HG02571 (cell line): ENCODE data around the gene LHX1.

Experiments
- ATAC-seq: cut with Tn5 transposase; IDR thresholded peaks from one replicate; pipeline ENCODE4 v1.9.1; 2021; ENCODE audit warnings: mild to moderate bottlenecking, moderate library complexity; ENCODE audit not compliant: unreplicated experiment

Gene LHX1

DNA sequence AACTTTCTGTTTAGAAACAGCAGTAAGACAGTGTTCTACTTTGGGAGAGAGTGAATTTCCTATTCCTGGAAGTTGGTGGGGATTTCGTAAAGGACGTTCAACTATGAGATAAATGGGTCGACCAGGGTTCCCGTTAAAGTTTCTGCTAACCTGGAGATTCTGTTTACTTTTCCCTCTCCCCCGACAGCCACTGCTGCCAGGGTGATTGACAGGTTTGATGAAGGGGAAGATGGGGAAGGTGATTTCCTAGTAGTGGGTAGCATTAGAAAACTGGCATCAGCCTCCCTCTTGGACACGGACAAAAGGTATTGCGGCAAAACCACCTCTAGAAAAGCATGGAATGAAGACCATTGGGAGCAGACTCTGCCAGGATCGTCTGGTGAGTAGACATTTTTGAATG, 12.8 kb downstream of the LHX1 start:
- no peak for ATAC-seq

- no peak for ATAC-seq
These were observed 14.0 kb downstream of the LHX1 start for GRCh38 chr17:36951084-36951789.

DNA sequence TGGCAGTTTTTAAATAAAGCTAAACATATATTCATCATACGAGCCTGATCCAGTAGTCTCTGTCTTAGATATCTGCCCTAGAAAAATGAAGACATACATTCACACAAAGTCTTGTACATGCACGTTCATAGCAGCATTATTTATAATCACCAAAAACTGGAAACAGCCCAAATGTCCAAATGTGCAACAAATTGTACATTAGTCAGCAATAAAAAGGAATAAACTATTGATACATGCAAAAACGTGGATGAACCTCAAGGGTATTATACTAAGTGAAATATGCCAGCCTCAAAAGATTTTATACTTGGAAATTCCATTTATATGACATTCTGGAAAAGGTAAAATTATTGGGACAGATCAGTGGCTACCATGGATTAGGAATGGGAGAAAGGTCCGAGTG, 34.2 kb downstream of the LHX1 start:
- no peak for ATAC-seq

DNA sequence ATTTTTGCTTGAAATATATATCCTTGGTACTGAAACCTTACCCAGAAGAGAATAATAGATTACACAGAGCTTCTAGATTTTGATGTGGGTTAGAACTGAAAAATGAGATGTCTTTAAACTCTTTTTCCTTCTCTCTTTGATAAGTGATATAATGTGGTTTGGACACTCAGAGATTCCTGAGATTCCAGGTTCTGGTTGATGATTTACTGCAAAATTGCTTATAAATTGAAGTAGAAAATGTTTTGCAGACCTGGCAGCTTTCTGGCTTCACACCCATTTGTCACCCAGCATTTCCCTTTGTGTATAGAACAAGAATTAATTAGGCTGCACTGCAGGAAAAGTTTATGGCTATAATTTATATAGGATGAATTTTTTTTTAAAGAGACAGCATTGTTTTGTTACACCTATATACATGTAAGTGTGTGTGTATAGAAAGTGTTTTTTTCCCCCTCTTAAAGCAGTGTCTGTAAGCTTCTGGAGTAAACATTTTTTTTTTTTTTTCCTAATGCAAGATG, 35.0 kb downstream of the LHX1 start:
- ATAC-seq, result no peak

- ATAC-seq, result no peak
These were observed 35.6 kb downstream of the LHX1 start for GRCh38 chr17:36972905-36973304.

DNA sequence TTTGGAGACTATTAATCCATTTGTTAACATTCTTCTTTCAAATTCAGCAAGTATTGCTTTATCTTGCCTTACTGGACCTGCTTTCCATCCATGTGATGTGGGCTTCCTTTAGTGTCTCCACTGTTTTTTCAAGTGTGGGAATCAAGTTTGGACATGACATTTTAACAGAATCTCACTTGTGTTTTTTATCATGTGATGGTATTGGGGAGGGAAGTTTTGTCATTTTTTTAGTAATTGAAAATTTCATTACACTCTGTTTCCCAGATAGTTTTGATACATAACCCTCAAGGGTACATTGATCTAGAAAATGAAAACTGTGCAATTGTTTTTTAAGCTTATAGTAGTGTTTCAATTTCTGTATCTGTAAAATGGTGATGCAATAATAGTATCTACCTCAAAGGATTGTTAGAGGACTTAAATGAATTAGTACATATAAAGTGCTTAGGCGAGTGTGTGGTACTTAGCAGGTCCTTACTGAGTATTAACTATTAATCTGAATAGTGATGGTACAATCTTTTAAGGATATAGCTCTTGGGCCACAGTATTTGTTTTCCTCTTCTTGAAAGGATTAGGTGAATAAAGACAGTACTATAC, 38.7 kb downstream of the LHX1 start:
- ATAC-seq, result no peak

- ATAC-seq, result no peak
These were observed 39.8 kb downstream of the LHX1 start for GRCh38 chr17:36977066-36977465.

DNA sequence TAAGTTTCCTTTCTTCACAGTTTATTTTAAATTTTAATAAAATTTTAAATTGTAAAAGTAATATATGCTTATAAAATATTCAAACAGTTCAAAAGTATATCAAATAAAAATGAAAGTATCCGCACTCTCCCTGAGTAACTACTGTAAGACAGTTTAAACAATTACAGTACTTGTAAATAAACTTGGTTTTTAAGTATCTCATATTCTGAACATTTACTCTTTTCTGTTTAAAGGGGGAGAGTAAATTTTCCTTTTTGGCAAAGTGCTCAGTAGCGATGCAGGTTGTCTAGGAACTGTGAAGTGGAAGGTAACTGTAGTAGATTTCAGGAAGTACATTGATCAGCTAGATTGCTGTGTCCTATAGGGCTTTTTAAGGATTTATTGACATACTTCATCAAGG, 40.3 kb downstream of the LHX1 start:
- no peak for ATAC-seq

GRCh38 chr17:36978810-36979564, 41.7 kb downstream of the LHX1 start:
- ATAC-seq, result no peak

DNA sequence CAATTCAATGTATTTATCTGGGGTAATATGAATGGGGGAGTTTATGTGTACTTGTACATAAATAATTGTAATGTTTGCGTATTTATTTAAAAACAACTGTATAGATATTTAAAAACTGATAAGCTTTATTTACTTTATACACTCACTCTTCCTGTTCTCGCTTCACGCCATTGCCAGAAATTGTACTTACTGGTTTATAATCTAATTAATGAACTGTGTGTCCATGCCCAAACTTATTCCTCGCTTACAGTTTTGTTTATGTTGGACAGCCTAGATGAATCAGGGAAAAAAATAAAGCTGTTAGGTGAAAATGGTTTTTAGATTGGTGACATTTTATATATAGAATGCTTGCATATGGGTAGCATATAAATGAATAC, 42.3 kb downstream of the LHX1 start:
- ATAC-seq, result no peak

DNA sequence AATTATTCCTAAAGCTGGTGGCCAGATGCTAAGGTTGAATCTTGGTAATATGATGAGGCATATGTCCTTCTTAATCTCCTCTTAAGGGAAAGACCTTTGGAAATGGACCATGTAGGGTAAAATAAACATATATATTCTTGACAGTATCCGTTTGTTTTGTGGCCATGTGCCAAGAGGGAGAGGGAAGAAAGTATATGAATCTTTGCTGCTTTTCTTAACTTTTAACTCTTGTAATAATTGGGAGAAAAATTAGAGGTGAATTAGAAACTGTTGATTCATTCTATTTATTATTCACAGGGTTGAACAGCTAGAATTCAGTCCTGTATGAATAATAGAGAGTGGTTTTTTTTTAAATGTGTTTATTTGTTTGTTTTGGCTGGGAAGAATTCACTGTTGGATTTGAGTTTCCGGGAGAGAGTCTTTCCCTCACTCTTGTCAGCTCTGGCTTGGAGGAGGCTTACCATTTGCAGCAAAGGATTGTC, 43.0 kb downstream of the LHX1 start:
- no peak for ATAC-seq

- no peak for ATAC-seq
These were observed 46.3 kb downstream of the LHX1 start for GRCh38 chr17:36983618-36984017.

GRCh38 chr17:36989173-36989572, 51.9 kb downstream of the LHX1 start:
- ATAC-seq, result no peak

- no peak for ATAC-seq
These were observed 55.4 kb downstream of the LHX1 start for GRCh38 chr17:36992701-36993100.

DNA sequence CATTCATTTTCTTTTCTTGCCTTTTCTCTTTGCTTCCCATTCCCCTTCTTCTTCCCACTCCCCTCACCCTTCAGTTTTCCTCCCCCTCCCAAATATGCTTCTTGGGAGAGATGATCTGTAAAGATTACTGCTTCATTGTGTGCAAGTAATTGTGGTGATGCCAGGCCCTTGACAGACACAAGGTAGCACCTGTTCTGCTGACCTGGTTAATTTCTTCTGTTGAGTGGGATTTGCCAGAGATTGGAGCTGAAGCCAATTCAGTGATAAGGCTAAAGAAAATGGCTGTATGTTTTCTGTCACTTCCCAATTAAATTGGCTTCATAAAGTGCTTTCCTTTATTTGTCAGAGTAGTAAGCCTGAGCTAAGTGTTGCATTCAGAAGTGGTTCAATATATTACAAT, 56.0 kb downstream of the LHX1 start:
- ATAC-seq, result no peak
